Liver (tissue), 3 donors: ENCODE results near the gene NTM.

Source experiments
- FOXA2 ChIP-seq: IDR thresholded peaks from 2 replicates; pipeline ENCODE4 v1.6.1; 2016; ENCODE audit warnings: antibody characterized with exemption
- JUND ChIP-seq, 2 donors: IDR thresholded peaks; 2 replicates each; pipeline ENCODE4 v1.6.1; 2016; ENCODE audit warnings: antibody characterized with exemption in 2 of 2
- RXRA ChIP-seq, 2 donors: IDR thresholded peaks; 2 replicates each; pipeline ENCODE4 v1.6.1; 2017 to 2018; ENCODE audit warnings: antibody characterized with exemption in 2 of 2, mild to moderate bottlenecking in 1 of 2
- TF ChIP-seq, protein P1 (sequence below): fragments of 150-350 bp; IDR thresholded peaks from 2 replicates; pipeline ENCODE4 v1.5.1; 2017; ENCODE audit warnings: improper control_type of control experiment, low read depth, low read length; ENCODE audit not compliant: missing input control
- TF ChIP-seq, protein P2 (sequence below): IDR thresholded peaks from 2 replicates; pipeline ENCODE4 v1.6.1; 2016; ENCODE audit warnings: antibody characterized with exemption, mild to moderate bottlenecking
- donor health status: healthy.
- donor health status: healthy.

DNA sequence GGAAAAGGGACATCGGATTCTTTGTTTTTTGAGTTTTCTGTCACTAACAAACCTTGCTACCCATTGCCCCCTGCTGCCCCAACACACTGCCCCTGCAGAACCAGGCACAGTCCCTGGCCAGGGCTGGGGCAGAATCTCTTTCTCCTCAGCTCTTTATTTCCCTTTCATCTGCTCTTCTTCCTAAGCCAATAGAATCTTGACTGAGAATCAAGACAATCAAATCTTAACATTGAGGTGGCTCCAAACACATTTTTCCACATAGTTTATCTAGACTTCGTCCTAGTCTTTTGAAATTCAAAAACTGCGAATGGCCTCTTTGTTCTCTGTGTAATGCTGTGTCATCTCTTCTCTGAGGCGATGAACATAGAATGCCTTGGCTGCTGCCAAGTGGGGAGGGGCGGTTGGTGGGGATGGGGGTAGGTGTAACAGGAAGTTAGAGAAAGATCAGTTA is 16.1 kb upstream of the NTM start:
- TF ChIP-seq, protein P1, sequence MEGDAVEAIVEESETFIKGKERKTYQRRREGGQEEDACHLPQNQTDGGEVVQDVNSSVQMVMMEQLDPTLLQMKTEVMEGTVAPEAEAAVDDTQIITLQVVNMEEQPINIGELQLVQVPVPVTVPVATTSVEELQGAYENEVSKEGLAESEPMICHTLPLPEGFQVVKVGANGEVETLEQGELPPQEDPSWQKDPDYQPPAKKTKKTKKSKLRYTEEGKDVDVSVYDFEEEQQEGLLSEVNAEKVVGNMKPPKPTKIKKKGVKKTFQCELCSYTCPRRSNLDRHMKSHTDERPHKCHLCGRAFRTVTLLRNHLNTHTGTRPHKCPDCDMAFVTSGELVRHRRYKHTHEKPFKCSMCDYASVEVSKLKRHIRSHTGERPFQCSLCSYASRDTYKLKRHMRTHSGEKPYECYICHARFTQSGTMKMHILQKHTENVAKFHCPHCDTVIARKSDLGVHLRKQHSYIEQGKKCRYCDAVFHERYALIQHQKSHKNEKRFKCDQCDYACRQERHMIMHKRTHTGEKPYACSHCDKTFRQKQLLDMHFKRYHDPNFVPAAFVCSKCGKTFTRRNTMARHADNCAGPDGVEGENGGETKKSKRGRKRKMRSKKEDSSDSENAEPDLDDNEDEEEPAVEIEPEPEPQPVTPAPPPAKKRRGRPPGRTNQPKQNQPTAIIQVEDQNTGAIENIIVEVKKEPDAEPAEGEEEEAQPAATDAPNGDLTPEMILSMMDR: no peak
- TF ChIP-seq, protein P2, sequence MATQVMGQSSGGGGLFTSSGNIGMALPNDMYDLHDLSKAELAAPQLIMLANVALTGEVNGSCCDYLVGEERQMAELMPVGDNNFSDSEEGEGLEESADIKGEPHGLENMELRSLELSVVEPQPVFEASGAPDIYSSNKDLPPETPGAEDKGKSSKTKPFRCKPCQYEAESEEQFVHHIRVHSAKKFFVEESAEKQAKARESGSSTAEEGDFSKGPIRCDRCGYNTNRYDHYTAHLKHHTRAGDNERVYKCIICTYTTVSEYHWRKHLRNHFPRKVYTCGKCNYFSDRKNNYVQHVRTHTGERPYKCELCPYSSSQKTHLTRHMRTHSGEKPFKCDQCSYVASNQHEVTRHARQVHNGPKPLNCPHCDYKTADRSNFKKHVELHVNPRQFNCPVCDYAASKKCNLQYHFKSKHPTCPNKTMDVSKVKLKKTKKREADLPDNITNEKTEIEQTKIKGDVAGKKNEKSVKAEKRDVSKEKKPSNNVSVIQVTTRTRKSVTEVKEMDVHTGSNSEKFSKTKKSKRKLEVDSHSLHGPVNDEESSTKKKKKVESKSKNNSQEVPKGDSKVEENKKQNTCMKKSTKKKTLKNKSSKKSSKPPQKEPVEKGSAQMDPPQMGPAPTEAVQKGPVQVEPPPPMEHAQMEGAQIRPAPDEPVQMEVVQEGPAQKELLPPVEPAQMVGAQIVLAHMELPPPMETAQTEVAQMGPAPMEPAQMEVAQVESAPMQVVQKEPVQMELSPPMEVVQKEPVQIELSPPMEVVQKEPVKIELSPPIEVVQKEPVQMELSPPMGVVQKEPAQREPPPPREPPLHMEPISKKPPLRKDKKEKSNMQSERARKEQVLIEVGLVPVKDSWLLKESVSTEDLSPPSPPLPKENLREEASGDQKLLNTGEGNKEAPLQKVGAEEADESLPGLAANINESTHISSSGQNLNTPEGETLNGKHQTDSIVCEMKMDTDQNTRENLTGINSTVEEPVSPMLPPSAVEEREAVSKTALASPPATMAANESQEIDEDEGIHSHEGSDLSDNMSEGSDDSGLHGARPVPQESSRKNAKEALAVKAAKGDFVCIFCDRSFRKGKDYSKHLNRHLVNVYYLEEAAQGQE: no peak
- no peak for TF ChIP-seq RXRA (IDR thresholded peaks at IDR 0.05)
- TF ChIP-seq FOXA2: no peak
- TF ChIP-seq JUND (IDR thresholded peaks at IDR 0.05): no peak
